HEK293T (cell line): Measurements from ENCODE around the gene POLL.
"Not testable (repeated sequence)": the region's sequence is repeated elsewhere in the genome, so short reads cannot be mapped to it uniquely, and the experiment has no call there.

ENCODE experiments used
- CTCF ChIA-PET: fragments of 350-600 bp; formaldehyde crosslinking; extraction: SDS; loops from one replicate; lab custom pipeline; 2021; ENCODE audit warnings: antibody characterized with exemption, inconsistent platforms; lab: Yijun Ruan, JAX
- POLR2A ChIA-PET: fragments of 350-600 bp; formaldehyde crosslinking; extraction: SDS; loops from one replicate; lab custom pipeline; 2020; ENCODE audit warnings: antibody characterized with exemption, inconsistent platforms; lab: Yijun Ruan, JAX
- DNase-seq: peaks from one replicate; pipeline ENCODE4 v3.0.0; 2012; ENCODE audit warnings: mixed read lengths; ENCODE audit errors: extremely low spot score
- ARNT ChIP-seq: fragments of 450-650 bp; IDR thresholded peaks from 2 replicates; pipeline ENCODE4 v1.6.1; 2017; ENCODE audit warnings: mild to moderate bottlenecking
- BHLHE40 ChIP-seq: fragments of 450-650 bp; IDR thresholded peaks from 2 replicates; pipeline ENCODE4 v1.6.1; 2016; ENCODE audit warnings: mild to moderate bottlenecking, moderate library complexity, borderline replicate concordance
- CTBP1 ChIP-seq: fragments of 450-650 bp; IDR thresholded peaks from 2 replicates; pipeline ENCODE4 v1.6.1; 2016; ENCODE audit warnings: borderline replicate concordance
- ELF4 ChIP-seq: fragments of 450-650 bp; IDR thresholded peaks from 2 replicates; pipeline ENCODE4 v1.6.1; 2017; ENCODE audit warnings: antibody characterized with exemption
- FOXA1 ChIP-seq: fragments of 450-650 bp; IDR thresholded peaks from 2 replicates; pipeline ENCODE4 v1.6.1; 2016; ENCODE audit warnings: mild to moderate bottlenecking
- FOXK2 ChIP-seq: fragments of 450-650 bp; IDR thresholded peaks from 2 replicates; pipeline ENCODE4 v1.6.1; 2016; ENCODE audit warnings: mild to moderate bottlenecking
- FOXM1 ChIP-seq: fragments of 450-650 bp; IDR thresholded peaks from 2 replicates; pipeline ENCODE4 v1.6.1; 2017; ENCODE audit warnings: mild to moderate bottlenecking, borderline replicate concordance
- HDGF ChIP-seq: fragments of 450-650 bp; IDR thresholded peaks from 2 replicates; pipeline ENCODE4 v1.6.1; 2017; ENCODE audit warnings: antibody characterized with exemption, borderline replicate concordance
- L3MBTL2 ChIP-seq: fragments of 450-650 bp; conservative IDR thresholded peaks from 2 replicates; pipeline ENCODE4 v1.6.1; 2016; ENCODE audit warnings: mild to moderate bottlenecking
- LEF1 ChIP-seq: fragments of 450-650 bp; IDR thresholded peaks from 2 replicates; pipeline ENCODE4 v1.6.1; 2017; ENCODE audit warnings: mild to moderate bottlenecking, borderline replicate concordance
- NFRKB ChIP-seq: fragments of 450-650 bp; IDR thresholded peaks from 2 replicates; pipeline ENCODE4 v1.6.1; 2016; ENCODE audit warnings: mild to moderate bottlenecking, moderate library complexity
- SP1 ChIP-seq: fragments of 450-650 bp; IDR thresholded peaks from 2 replicates; pipeline ENCODE4 v1.6.1; 2017
- SUZ12 ChIP-seq: fragments of 450-650 bp; IDR thresholded peaks from 2 replicates; pipeline ENCODE4 v1.6.1; 2016; ENCODE audit warnings: mild to moderate bottlenecking
- TARDBP ChIP-seq: fragments of 450-650 bp; IDR thresholded peaks from 2 replicates; pipeline ENCODE4 v1.6.1; 2016
- ZNF384 ChIP-seq: fragments of 450-650 bp; IDR thresholded peaks from 2 replicates; pipeline ENCODE4 v1.6.1; 2016
- TF ChIP-seq, protein P1 (sequence below): fragments of 450-650 bp; IDR thresholded peaks from 2 replicates; pipeline ENCODE4 v1.6.1; 2016

POLL gene

GRCh38 chr10:101587725-101588653, at the start of gene POLL, which contains the start of gene DPCD:
POLL (minus strand) TSS chr10:101588257; CDS start chr10:101587360, 897 bp downstream.
DPCD (plus strand) TSS chr10:101588321; CDS start chr10:101588337, 16 bp downstream.
- ChIA-PET CTCF (interaction anchor here (0.6 to 1.2 kb wide), 4 partner anchors 15 to 527 kb away, joined by 3 to 5 read pairs (median 3); no protein-coding TSS in a partner anchor), POLR2A (interaction anchor here (0.9 to 1.7 kb wide), 4 partner anchors 11 to 193 kb away, joined by 3 to 10 read pairs (median 4); no protein-coding TSS in a partner anchor)
- TF ChIP-seq, protein P1, sequence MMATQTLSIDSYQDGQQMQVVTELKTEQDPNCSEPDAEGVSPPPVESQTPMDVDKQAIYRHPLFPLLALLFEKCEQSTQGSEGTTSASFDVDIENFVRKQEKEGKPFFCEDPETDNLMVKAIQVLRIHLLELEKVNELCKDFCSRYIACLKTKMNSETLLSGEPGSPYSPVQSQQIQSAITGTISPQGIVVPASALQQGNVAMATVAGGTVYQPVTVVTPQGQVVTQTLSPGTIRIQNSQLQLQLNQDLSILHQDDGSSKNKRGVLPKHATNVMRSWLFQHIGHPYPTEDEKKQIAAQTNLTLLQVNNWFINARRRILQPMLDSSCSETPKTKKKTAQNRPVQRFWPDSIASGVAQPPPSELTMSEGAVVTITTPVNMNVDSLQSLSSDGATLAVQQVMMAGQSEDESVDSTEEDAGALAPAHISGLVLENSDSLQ, result peak; percentile 50
- TF ChIP-seq FOXK2, result no peak
- peak; percentile 99 for DNase-seq

DNA sequence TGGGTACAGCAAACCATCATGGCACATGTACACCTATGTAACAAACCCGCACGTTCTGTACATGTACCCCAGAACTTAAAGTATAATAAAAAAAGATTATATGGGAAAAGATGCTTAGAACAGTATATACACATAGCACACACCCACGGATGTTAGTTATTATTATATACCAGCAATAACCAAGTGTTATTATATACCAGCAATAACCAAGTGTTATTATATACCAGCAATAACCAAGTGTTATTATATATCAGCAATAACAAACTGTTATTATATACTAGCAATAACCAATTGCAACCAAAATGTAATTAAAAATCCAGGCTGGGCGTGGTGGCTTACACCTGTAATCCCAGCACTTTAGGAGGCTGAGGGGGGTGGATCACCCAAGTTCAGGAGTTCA, 45.5 kb upstream of the POLL start:
- POLR2A ChIA-PET, CTCF ChIA-PET, DNase-seq: not testable (repeated sequence)

- CTCF ChIA-PET, result no interaction called here
- TF ChIP-seq LEF1, result no peak
- TF ChIP-seq HDGF, result no peak
- TF ChIP-seq, protein P1, result no peak
- DNase-seq, result no peak
- POLR2A ChIA-PET, result no interaction called here
Observed at GRCh38 chr10:101631821-101632475, 43.9 kb upstream of the POLL start.

DNA sequence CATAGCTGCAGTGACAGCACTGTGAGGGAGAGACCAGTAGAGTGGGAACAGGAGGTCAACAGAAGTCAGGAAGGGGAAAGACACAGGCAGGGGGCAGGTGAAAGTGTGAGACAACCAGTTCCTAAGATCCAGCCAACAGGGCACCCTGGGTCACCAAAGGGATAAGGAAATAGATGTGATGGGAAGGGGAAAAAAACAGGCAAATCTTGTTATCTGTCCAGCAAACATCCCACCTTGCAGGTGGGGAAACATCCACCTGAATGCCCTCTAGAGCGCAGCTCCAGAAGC, 42.5 kb upstream of the POLL start:
- TF ChIP-seq NFRKB (no peak), ZNF384 (no peak), SUZ12 (no peak), L3MBTL2 (no peak), CTBP1 (no peak), ELF4 (no peak), FOXK2 (no peak), TARDBP (no peak), HDGF (no peak), BHLHE40 (no peak), ARNT (no peak)
- no peak for DNase-seq
- CTCF ChIA-PET, result interaction anchor here (0.9 kb wide), 1 partner anchor 28 kb away, joined by 3 read pairs; no protein-coding TSS in a partner anchor
- POLR2A ChIA-PET, result no interaction called here

DNA sequence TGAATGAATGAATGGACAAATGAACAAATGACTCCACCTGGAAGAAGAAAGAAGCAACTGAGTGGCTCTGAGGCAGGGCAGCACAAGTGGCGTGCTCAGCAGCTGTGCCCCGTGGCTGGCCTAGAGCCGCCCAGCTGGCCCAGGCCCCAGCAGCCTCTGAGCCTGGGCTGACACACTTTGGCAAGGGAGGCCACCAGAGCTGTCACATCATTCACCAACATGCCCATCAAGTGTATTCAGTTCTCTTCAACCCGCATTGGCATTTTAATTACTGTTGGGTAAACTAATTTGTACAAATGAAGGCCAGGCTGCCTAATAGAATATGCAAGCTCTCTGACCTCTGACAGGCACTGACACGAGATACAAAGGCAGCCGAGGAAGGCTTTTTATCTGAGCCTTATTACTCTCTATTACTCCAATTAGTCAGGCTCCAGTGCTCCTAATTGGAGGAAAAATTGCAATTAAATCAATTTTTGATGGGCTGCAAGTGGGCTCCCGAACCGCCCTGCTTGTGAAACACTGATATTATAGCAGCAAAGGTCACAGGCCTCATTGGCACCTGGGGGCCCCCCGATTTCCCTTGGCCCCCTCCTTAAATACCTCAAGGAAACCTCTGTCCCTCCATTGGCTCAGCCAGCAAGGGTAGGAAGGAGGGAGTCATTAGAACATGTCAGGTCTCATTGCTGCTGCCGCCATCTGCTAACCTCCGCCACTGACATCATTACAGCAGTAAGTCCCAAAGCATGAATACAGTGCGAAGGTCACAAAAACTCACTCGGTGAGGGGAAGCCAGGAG, 42.0 kb upstream of the POLL start:
- POLR2A ChIA-PET, result no interaction called here
- no peak for DNase-seq
- TF ChIP-seq, protein P1, result no peak
- TF ChIP-seq FOXM1 (no peak), LEF1 (no peak), NFRKB (no peak)
- CTCF ChIA-PET, result interaction anchor here (0.9 kb wide), 1 partner anchor 27 kb away, joined by 3 read pairs; no protein-coding TSS in a partner anchor

- POLR2A ChIA-PET, result no interaction called here
- CTCF ChIA-PET, result no interaction called here
- TF ChIP-seq FOXM1, result no peak
- TF ChIP-seq ZNF384, result no peak
- TF ChIP-seq ARNT, result no peak
- no peak for TF ChIP-seq SP1
- no peak for TF ChIP-seq HDGF
- no peak for TF ChIP-seq TARDBP
- TF ChIP-seq, protein P1, result no peak
- no peak for TF ChIP-seq NFRKB
- no peak for TF ChIP-seq LEF1
- no peak for TF ChIP-seq FOXA1
- no peak for TF ChIP-seq FOXK2
- no peak for TF ChIP-seq ELF4
- no peak for TF ChIP-seq CTBP1
- no peak for TF ChIP-seq BHLHE40
- no peak for TF ChIP-seq L3MBTL2
- TF ChIP-seq SUZ12, result no peak
- DNase-seq, result no peak
Observed at GRCh38 chr10:101625821-101626412, 37.9 kb upstream of the POLL start.
